Mucosa of descending colon (tissue), 3 donors: ENCODE results near the gene SEC16A. TPM values are rescaled to one million over a fixed set of nuclear protein-coding genes. Genes with fewer than 3 reads are reported as not detected.

Source experiments
- ATAC-seq: fragments of 200-7000 bp; cut with Tn5 transposase; one replicate; pipeline ENCODE4 v1.9.1; 2020; ENCODE audit warnings: mild to moderate bottlenecking, moderate library complexity
- DNase-seq, 3 donors: peaks; one replicate each; pipeline ENCODE4 v3.0.0-alpha.2; 2020
- H3K36me3 ChIP-seq: fragments of 200-600 bp; one replicate; pipeline ENCODE4 v1.8.0; 2021; ENCODE audit warnings: low read depth, mild to moderate bottlenecking
- H3K4me1 ChIP-seq: fragments of 200-600 bp; one replicate; pipeline ENCODE4 v1.8.0; 2021; ENCODE audit warnings: low read depth, mild to moderate bottlenecking
- H3K4me3 ChIP-seq: fragments of 200-600 bp; one replicate; pipeline ENCODE4 v1.8.0; 2021; ENCODE audit warnings: mild to moderate bottlenecking
- H3K9me3 ChIP-seq: fragments of 200-600 bp; one replicate; pipeline ENCODE4 v1.8.0; 2021; ENCODE audit warnings: mild to moderate bottlenecking
- CTCF ChIP-seq: fragments of 200-600 bp; IDR thresholded peaks from one replicate; pipeline ENCODE4 v1.8.0; 2022; ENCODE audit warnings: antibody characterized with exemption, mild to moderate bottlenecking
- intact Hi-C, 2 donors: fragments of 100-400 bp; cut with DNase I in 1 of 2; cut with micrococcal nuclease in 1 of 2; formaldehyde crosslinking; loops; one replicate each; pipeline versions ENCODE4 v1.11.0 to v1.11.1; 2022; cut with DNase I, micrococcal nuclease
- total RNA-seq, 3 donors: library from RNA; stranded (reverse); fragmentation: NEBNext Ultra II Directional in 2 of 3; extraction: Animal tissue kit (Norgen Biotek cat#: 25700) in 2 of 3; gene quantifications; one replicate each; pipeline versions ENCODE4 v1.2.1 to v1.2.4, GENCODE V29; 2021 to 2023
- donor health status: DM: no; HTN: no; CAD: no; lungs with moderate emphysema.
- donor health status: DM: no; HTN: no; CAD: no.
- donor health status: DM: no; HTN: yes; CAD: no.

SEC16A gene
- total RNA-seq, 3 donors from 2014 or later = 60.0 to 69.5 (median 69.3) TPM

- DNase-seq (no peak), ATAC-seq (no peak)
- no peak for TF ChIP-seq CTCF
- Histone ChIP-seq H3K4me3 (no peak overlapping the region), H3K36me3 (peaks cover 20% of the 10 kb centered on the region), H3K4me1 (no peaks in the 10 kb centered on the region), H3K9me3 (no peaks in the 10 kb centered on the region)
- intact Hi-C loops = no loop called here
These were observed 27.5 kb downstream of the SEC16A start for GRCh38 chr9:136455043-136456002.

- TF ChIP-seq CTCF = no peak
- no peaks in the 10 kb centered on the region for H3K4me1 ChIP-seq
- no peaks in the 10 kb centered on the region for H3K9me3 ChIP-seq
- ATAC-seq (no peak), DNase-seq (no peak)
- peaks cover 13% of the 10 kb centered on the region for H3K36me3 ChIP-seq
- no peak overlapping the region for H3K4me3 ChIP-seq
- intact Hi-C loops = no loop called here
These were observed 28.6 kb downstream of the SEC16A start for GRCh38 chr9:136454026-136454796.

GRCh38 chr9:136453326-136453725 is 29.5 kb downstream of the SEC16A start:
- ATAC-seq = no peak
- no peaks in the 10 kb centered on the region for H3K9me3 ChIP-seq

GRCh38 chr9:136451221-136451877 is 31.5 kb downstream of the SEC16A start:
- no peaks in the 10 kb centered on the region for H3K4me1 ChIP-seq
- H3K4me3 ChIP-seq = no peak overlapping the region
- DNase-seq (no peak), ATAC-seq (no peak)
- H3K36me3 ChIP-seq = peaks cover 8% of the 10 kb centered on the region
- no peak for TF ChIP-seq CTCF
- H3K9me3 ChIP-seq = no peaks in the 10 kb centered on the region
- intact Hi-C loops = no loop called here

More at GRCh38 chr9:136453326-136453725, 29.5 kb downstream of the SEC16A start:
- intact Hi-C loops = no loop called here
- TF ChIP-seq CTCF = no peak
- no peak for DNase-seq
- H3K4me1 ChIP-seq = no peaks in the 10 kb centered on the region
- H3K36me3 ChIP-seq = peaks cover 8% of the 10 kb centered on the region
- H3K4me3 ChIP-seq = no peak overlapping the region

GRCh38 chr9:136448655-136449054 is 34.2 kb downstream of the SEC16A start:
- H3K4me1 ChIP-seq = no peaks in the 10 kb centered on the region
- no peaks in the 10 kb centered on the region for H3K9me3 ChIP-seq
- no peak for TF ChIP-seq CTCF
- H3K36me3 ChIP-seq = peaks cover 8% of the 10 kb centered on the region
- DNase-seq = no peak
- no peak for ATAC-seq
- intact Hi-C loops = no loop called here
- H3K4me3 ChIP-seq = no peak overlapping the region
